Panc1 (cell line): ENCODE measurements around the gene FAM229B. TPM values are rescaled to one million over a fixed set of nuclear protein-coding genes. Genes with fewer than 3 reads are reported as not detected.

ENCODE experiments used
- ATAC-seq: fragments of 200-7000 bp; cut with Tn5 transposase; 2 replicates; pipeline ENCODE4 v1.9.1; 2020; ENCODE audit warnings: mild to moderate bottlenecking, moderate library complexity
- BruUV-seq: library from RNA; stranded (reverse); fragments of 400-500 nt; replicated peaks from 2 replicates; lab custom pipeline; 2021; lab: Mats Ljungman, UMichigan
- CTCF ChIA-PET: fragments of 300-600 bp; sonication (Branson Sonifier 250); formaldehyde crosslinking; loops from one replicate; lab custom pipeline; 2022; ENCODE audit warnings: antibody characterized with exemption; lab: Charles Lee
- POLR2A ChIA-PET: fragments of 300-600 bp; sonication (Branson Sonifier 250); formaldehyde crosslinking; loops from one replicate; lab custom pipeline; 2022; ENCODE audit warnings: antibody characterized with exemption; lab: Charles Lee
- DNase-seq: peaks from one replicate; pipeline ENCODE4 v3.0.0-alpha.2; 2010; ENCODE audit warnings: low read depth, low spot score
- H3K27ac ChIP-seq: 2 replicates; pipeline ENCODE4 v1.5.1; 2011; ENCODE audit warnings: mild to moderate bottlenecking, low read length, inconsistent platforms
- H3K27me3 ChIP-seq: fragments of 200-500 bp; sonication (Bioruptor generic); 2 replicates; pipeline ENCODE4 v1.6.0; 2014; ENCODE audit warnings: low read length, inconsistent platforms; ENCODE audit not compliant: control insufficient read depth, insufficient read depth
- H3K36me3 ChIP-seq: fragments of 200-500 bp; sonication (Bioruptor generic); 2 replicates; pipeline ENCODE4 v1.5.1; 2014; ENCODE audit warnings: inconsistent platforms, mild to moderate bottlenecking, low read length, moderate library complexity; ENCODE audit not compliant: control insufficient read depth, insufficient read depth
- H3K4me1 ChIP-seq: 2 replicates; pipeline ENCODE4 v1.5.1; 2011; ENCODE audit warnings: inconsistent platforms, mild to moderate bottlenecking, low read length, moderate library complexity; ENCODE audit not compliant: control insufficient read depth, insufficient read depth
- H3K4me3 ChIP-seq, 2 experiments: 2 replicates each; pipeline ENCODE4 v1.5.1; 2011 to 2012; ENCODE audit warnings: low read depth in 2 of 2, low read length in 2 of 2, mild to moderate bottlenecking in 2 of 2, inconsistent platforms in 1 of 2, moderate library complexity in 1 of 2
- H3K9me3 ChIP-seq: fragments of 200-500 bp; sonication (Bioruptor generic); 2 replicates; pipeline ENCODE4 v1.5.1; 2014; ENCODE audit warnings: low read depth, mild to moderate bottlenecking, inconsistent platforms, low read length, moderate library complexity; ENCODE audit not compliant: control insufficient read depth, insufficient read depth
- POLR2AphosphoS5 ChIP-seq: IDR thresholded peaks from 2 replicates; pipeline ENCODE4 v1.6.1; 2012; ENCODE audit warnings: mild to moderate bottlenecking, low read depth, low read length, moderate library complexity
- SIN3A ChIP-seq: IDR thresholded peaks from 2 replicates; pipeline ENCODE4 v1.6.1; 2012; ENCODE audit warnings: low read depth, mild to moderate bottlenecking, low read length, moderate library complexity, borderline replicate concordance; ENCODE audit not compliant: insufficient read depth
- TCF7L2 ChIP-seq: IDR thresholded peaks from 2 replicates; pipeline ENCODE4 v1.6.1; 2011; ENCODE audit warnings: mild to moderate bottlenecking, low read depth, low read length, inconsistent platforms
- in situ Hi-C: cut with HindIII; loops from 2 replicates; pipeline ENCODE4 v1.10.0; 2016; ENCODE audit warnings: low sequenced_read_pairs, low pct_unique_long_range_greater_than_20kb
- intact Hi-C: fragments of 100-400 bp; cut with micrococcal nuclease; formaldehyde crosslinking; loops from one replicate; pipeline ENCODE4 v1.10.0; 2022; ENCODE audit not compliant: unreplicated experiment
- total RNA-seq: library from RNA; stranded (reverse); gene quantifications from one replicate; pipeline ENCODE4 v1.2.1, GENCODE V29; 2021; ENCODE audit not compliant: unreplicated experiment
- TF ChIP-seq, protein P1 (sequence below), 2 experiments: IDR thresholded peaks; 2 replicates each; pipeline ENCODE4 v1.6.1; 2011 to 2012; ENCODE audit warnings: low read depth in 2 of 2, control low read depth in 1 of 2, low read length in 1 of 2, mild to moderate bottlenecking in 1 of 2, moderate library complexity in 1 of 2; ENCODE audit not compliant: insufficient read depth in 1 of 2
- TF ChIP-seq, protein P2 (sequence below): fragments of 450-650 bp; IDR thresholded peaks from 2 replicates; pipeline ENCODE4 v1.5.1; 2017; ENCODE audit warnings: mild to moderate bottlenecking

Gene FAM229B
- total RNA-seq, 1 experiment from 2014 or later = 12.0 TPM

DNA sequence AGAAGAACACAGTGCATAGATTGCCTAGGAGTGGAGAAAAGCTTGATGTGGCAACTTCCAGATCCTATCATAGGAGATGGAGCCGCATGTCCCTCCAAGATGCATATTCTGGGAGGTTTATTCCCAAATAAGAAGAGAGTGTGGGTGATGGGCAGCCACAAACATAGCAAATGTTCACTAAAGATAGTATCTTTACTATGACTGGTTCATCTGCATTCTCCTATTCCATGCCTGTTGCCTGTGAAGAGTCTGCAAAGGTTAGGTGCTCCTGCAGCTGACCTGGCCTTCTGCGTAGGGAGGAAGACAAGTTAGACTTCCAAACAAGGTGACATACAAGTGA is 48.0 kb upstream of the FAM229B start:
- Histone ChIP-seq H3K4me1 (peaks cover 14% of the 10 kb centered on the region; the same call in 1 of the 2 replicates), H3K27me3 (no peaks in the 10 kb centered on the region; the same call in 1 of the 2 replicates), H3K27ac (no peak overlapping the region), H3K4me3 (no peak overlapping the region), H3K36me3 (no peaks in the 10 kb centered on the region), H3K9me3 (no peaks in the 10 kb centered on the region)
- DNase-seq (no peak), ATAC-seq (no peak)
- TF ChIP-seq, protein P1, sequence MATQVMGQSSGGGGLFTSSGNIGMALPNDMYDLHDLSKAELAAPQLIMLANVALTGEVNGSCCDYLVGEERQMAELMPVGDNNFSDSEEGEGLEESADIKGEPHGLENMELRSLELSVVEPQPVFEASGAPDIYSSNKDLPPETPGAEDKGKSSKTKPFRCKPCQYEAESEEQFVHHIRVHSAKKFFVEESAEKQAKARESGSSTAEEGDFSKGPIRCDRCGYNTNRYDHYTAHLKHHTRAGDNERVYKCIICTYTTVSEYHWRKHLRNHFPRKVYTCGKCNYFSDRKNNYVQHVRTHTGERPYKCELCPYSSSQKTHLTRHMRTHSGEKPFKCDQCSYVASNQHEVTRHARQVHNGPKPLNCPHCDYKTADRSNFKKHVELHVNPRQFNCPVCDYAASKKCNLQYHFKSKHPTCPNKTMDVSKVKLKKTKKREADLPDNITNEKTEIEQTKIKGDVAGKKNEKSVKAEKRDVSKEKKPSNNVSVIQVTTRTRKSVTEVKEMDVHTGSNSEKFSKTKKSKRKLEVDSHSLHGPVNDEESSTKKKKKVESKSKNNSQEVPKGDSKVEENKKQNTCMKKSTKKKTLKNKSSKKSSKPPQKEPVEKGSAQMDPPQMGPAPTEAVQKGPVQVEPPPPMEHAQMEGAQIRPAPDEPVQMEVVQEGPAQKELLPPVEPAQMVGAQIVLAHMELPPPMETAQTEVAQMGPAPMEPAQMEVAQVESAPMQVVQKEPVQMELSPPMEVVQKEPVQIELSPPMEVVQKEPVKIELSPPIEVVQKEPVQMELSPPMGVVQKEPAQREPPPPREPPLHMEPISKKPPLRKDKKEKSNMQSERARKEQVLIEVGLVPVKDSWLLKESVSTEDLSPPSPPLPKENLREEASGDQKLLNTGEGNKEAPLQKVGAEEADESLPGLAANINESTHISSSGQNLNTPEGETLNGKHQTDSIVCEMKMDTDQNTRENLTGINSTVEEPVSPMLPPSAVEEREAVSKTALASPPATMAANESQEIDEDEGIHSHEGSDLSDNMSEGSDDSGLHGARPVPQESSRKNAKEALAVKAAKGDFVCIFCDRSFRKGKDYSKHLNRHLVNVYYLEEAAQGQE (IDR thresholded peaks at IDR 0.05; ENCODE audit: insufficient read depth in 1 of 2, low read depth in 2 of 2, low read length in 1 of 2) = no peak
- TF ChIP-seq TCF7L2 (no peak), SIN3A (no peak), POLR2AphosphoS5 (no peak)
- TF ChIP-seq, protein P2, sequence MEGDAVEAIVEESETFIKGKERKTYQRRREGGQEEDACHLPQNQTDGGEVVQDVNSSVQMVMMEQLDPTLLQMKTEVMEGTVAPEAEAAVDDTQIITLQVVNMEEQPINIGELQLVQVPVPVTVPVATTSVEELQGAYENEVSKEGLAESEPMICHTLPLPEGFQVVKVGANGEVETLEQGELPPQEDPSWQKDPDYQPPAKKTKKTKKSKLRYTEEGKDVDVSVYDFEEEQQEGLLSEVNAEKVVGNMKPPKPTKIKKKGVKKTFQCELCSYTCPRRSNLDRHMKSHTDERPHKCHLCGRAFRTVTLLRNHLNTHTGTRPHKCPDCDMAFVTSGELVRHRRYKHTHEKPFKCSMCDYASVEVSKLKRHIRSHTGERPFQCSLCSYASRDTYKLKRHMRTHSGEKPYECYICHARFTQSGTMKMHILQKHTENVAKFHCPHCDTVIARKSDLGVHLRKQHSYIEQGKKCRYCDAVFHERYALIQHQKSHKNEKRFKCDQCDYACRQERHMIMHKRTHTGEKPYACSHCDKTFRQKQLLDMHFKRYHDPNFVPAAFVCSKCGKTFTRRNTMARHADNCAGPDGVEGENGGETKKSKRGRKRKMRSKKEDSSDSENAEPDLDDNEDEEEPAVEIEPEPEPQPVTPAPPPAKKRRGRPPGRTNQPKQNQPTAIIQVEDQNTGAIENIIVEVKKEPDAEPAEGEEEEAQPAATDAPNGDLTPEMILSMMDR = no peak
- no TSS peak for BruUV-seq
- CTCF ChIA-PET = no interaction called here
- POLR2A ChIA-PET = no interaction called here
- intact Hi-C loops = no loop called here
- in situ Hi-C loops = no loop called here

DNA sequence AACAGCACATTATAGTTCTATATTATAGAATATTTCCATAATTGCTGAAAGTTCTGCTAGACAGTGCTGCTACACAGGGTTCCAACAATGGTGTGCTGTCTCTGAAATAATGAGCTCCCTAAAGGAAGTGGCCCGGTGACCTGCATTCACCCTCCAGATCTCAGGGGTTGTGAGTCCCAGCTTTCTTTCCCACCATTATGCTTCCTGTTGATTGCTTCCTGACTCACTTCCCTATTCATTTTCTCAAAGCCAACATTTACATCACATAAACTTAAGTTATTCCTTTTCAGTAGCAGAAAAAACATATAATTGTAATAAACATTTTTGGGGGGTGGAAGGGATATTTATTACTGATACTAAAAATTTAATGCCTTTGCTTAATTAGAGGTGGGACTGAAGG is 46.4 kb upstream of the FAM229B start:
- BruUV-seq = no TSS peak
- ChIA-PET POLR2A (no interaction called here), CTCF (interaction anchor here (1.5 kb wide), 1 partner anchor 331 kb away, joined by 5 read pairs; no protein-coding TSS in a partner anchor)
- in situ Hi-C loops (no loop called here), intact Hi-C loops (loop anchor here (10.0 kb wide), 1 partner anchor 786 kb away; a partner anchor contains a TSS)
- Histone ChIP-seq H3K27me3 (no peaks in the 10 kb centered on the region), H3K36me3 (no peaks in the 10 kb centered on the region), H3K9me3 (no peaks in the 10 kb centered on the region), H3K4me3 (no peak overlapping the region), H3K4me1 (peaks cover 14% of the 10 kb centered on the region; the same call in 1 of the 2 replicates), H3K27ac (no peak overlapping the region)
- no peak for DNase-seq
- no peak for ATAC-seq
- TF ChIP-seq, protein P1 (IDR thresholded peaks at IDR 0.05; ENCODE audit: insufficient read depth in 1 of 2, low read depth in 2 of 2, low read length in 1 of 2) = no peak
- TF ChIP-seq TCF7L2 (no peak), POLR2AphosphoS5 (no peak), SIN3A (no peak)
- TF ChIP-seq, protein P2 = no peak
